ENCODE data around the gene PAPOLB. TPM values are rescaled to one million over a fixed set of nuclear protein-coding genes. Genes with fewer than 3 reads are reported as not detected.

Gene PAPOLB
- total and polyA plus RNA-seq, 10 of the 15 experiments (the other 5 are each of a cell fraction or from before 2014, with no cell fraction given): 0.01 TPM; not detected in 9

- TF ChIP-seq ZBTB40 (IDR thresholded peaks at IDR 0.05; ENCODE audit: borderline replicate concordance) (no peak), ZNF592 (IDR thresholded peaks at IDR 0.05) (no peak), POLR2AphosphoS5 (IDR thresholded peaks at IDR 0.05; ENCODE audit: low read length) (no peak), PAX8 (IDR thresholded peaks at IDR 0.05) (no peak), ZNF687 (IDR thresholded peaks at IDR 0.05) (no peak), SIX5 (IDR thresholded peaks at IDR 0.05; ENCODE audit: low read depth, low read length, severe bottlenecking) (no peak), TBL1XR1 (IDR thresholded peaks at IDR 0.05; ENCODE audit: low read depth, low read length) (no peak)
Observed at GRCh38 chr7:4825081-4825480, 36.7 kb downstream of the PAPOLB start (continued).

Data from GM12878 (cell line).